H9 (cell line): ENCODE results near the gene DEFB132. TPM values are rescaled to one million over a fixed set of nuclear protein-coding genes. Genes with fewer than 3 reads are reported as not detected.

ENCODE experiments used
- DNase-seq: peaks from one replicate; pipeline ENCODE4 v3.0.0-alpha.2; 2017
- H2AFZ ChIP-seq: one replicate; pipeline ENCODE4 v1.6.1; 2013; ENCODE audit warnings: mild to moderate bottlenecking, low read length, control low read depth, moderate library complexity
- H2AK5ac ChIP-seq: 2 replicates; pipeline ENCODE4 v1.6.1; 2013; ENCODE audit warnings: low read length, control low read depth, mixed read lengths; ENCODE audit not compliant: insufficient read length
- H2BK120ac ChIP-seq: one replicate; pipeline ENCODE4 v1.6.1; 2013; ENCODE audit warnings: low read depth, mild to moderate bottlenecking, low read length, control low read depth, inconsistent platforms; ENCODE audit not compliant: poor library complexity, severe bottlenecking
- H2BK12ac ChIP-seq: 2 replicates; pipeline ENCODE4 v1.6.1; 2013; ENCODE audit warnings: low read length, control low read depth, mixed read lengths, low read depth; ENCODE audit not compliant: insufficient read length
- H2BK15ac ChIP-seq: 2 replicates; pipeline ENCODE4 v1.6.1; 2013; ENCODE audit warnings: low read depth, low read length, control low read depth
- H2BK20ac ChIP-seq: one replicate; pipeline ENCODE4 v1.6.1; 2013; ENCODE audit warnings: low read depth, mild to moderate bottlenecking, low read length, control low read depth, inconsistent platforms; ENCODE audit not compliant: poor library complexity, severe bottlenecking
- H2BK5ac ChIP-seq: 2 replicates; pipeline ENCODE4 v1.6.1; 2013; ENCODE audit warnings: low read length, control low read depth, mixed read lengths; ENCODE audit not compliant: insufficient read length
- H3K14ac ChIP-seq: 2 replicates; pipeline ENCODE4 v1.6.1; 2013; ENCODE audit warnings: low read length, control low read depth; ENCODE audit not compliant: insufficient read depth
- H3K18ac ChIP-seq: 2 replicates; pipeline ENCODE4 v1.6.1; 2013; ENCODE audit warnings: low read depth, mild to moderate bottlenecking, mixed read lengths, low read length, control low read depth; ENCODE audit not compliant: insufficient read length
- H3K23ac ChIP-seq: 2 replicates; pipeline ENCODE4 v1.6.1; 2013; ENCODE audit warnings: low read length, control low read depth, mixed read lengths, low read depth; ENCODE audit not compliant: insufficient read length
- H3K23me2 ChIP-seq: 2 replicates; pipeline ENCODE4 v1.6.1; 2013; ENCODE audit warnings: low read depth, mild to moderate bottlenecking, mixed read lengths, low read length, control low read depth; ENCODE audit not compliant: insufficient read length, poor library complexity, severe bottlenecking
- H3K27ac ChIP-seq: 2 replicates; pipeline ENCODE4 v1.5.1; 2013; ENCODE audit warnings: low read length, control low read depth, mixed read lengths, low read depth; ENCODE audit not compliant: insufficient read length
- H3K27me3 ChIP-seq: 2 replicates; pipeline ENCODE4 v1.6.1; 2013; ENCODE audit warnings: low read length, control low read depth, inconsistent platforms; ENCODE audit not compliant: insufficient read depth
- H3K4ac ChIP-seq: 2 replicates; pipeline ENCODE4 v1.6.1; 2013; ENCODE audit warnings: low read depth, mild to moderate bottlenecking, control low read depth, inconsistent platforms, low read length, moderate library complexity
- H3K4me1 ChIP-seq: 2 replicates; pipeline ENCODE4 v1.6.1; 2013; ENCODE audit warnings: low read length, control low read depth, inconsistent platforms; ENCODE audit not compliant: insufficient read depth
- H3K4me2 ChIP-seq: 2 replicates; pipeline ENCODE4 v1.6.1; 2013; ENCODE audit warnings: low read length, control low read depth, mixed read lengths; ENCODE audit not compliant: insufficient read length, insufficient read depth
- H3K56ac ChIP-seq: 2 replicates; pipeline ENCODE4 v1.6.1; 2013; ENCODE audit warnings: low read depth, mild to moderate bottlenecking, mixed read lengths, low read length, control low read depth; ENCODE audit not compliant: insufficient read length
- H3K79me1 ChIP-seq: 2 replicates; pipeline ENCODE4 v1.6.1; 2013; ENCODE audit warnings: low read depth, mild to moderate bottlenecking, moderate library complexity, low read length, control low read depth, inconsistent platforms; ENCODE audit not compliant: insufficient read depth, poor library complexity, severe bottlenecking
- H3K79me2 ChIP-seq: 2 replicates; pipeline ENCODE4 v1.6.1; 2013; ENCODE audit warnings: low read length, control low read depth, inconsistent platforms; ENCODE audit not compliant: insufficient read depth
- H3K9ac ChIP-seq: 2 replicates; pipeline ENCODE4 v1.6.1; 2013; ENCODE audit warnings: low read length, control low read depth, mixed read lengths; ENCODE audit not compliant: insufficient read length; ENCODE audit errors: extremely low read depth
- H3K9me3 ChIP-seq: one replicate; pipeline ENCODE4 v1.6.1; 2013; ENCODE audit warnings: low read depth, low read length, inconsistent platforms; ENCODE audit not compliant: control insufficient read depth
- H3T11ph ChIP-seq: one replicate; pipeline ENCODE4 v1.6.1; 2013; ENCODE audit warnings: mild to moderate bottlenecking, low read length, control low read depth, inconsistent platforms
- H4K20me1 ChIP-seq: one replicate; pipeline ENCODE4 v1.6.1; 2013; ENCODE audit not compliant: control insufficient read depth, insufficient read length, insufficient read depth
- H4K5ac ChIP-seq: 2 replicates; pipeline ENCODE4 v1.6.1; 2013; ENCODE audit warnings: low read depth, mild to moderate bottlenecking, mixed read lengths, low read length, control low read depth; ENCODE audit not compliant: insufficient read length
- H4K8ac ChIP-seq: replicated peaks from 2 replicates; pipeline ENCODE4 v1.6.1; 2013; ENCODE audit warnings: low read length, control low read depth, mixed read lengths, low read depth; ENCODE audit not compliant: insufficient read length
- H4K91ac ChIP-seq: 2 replicates; pipeline ENCODE4 v1.6.1; 2013; ENCODE audit warnings: low read depth, mild to moderate bottlenecking, moderate library complexity, mixed read lengths, low read length, control low read depth; ENCODE audit not compliant: insufficient read length
- H3K27ac Mint-ChIP-seq, 3 experiments: 2 replicates in 2 of 3; 3 replicates in 1 of 3; pipeline ENCODE4 v1.8.0; 2020 to 2021; ENCODE audit warnings: mixed read lengths in 3 of 3, mild to moderate bottlenecking in 1 of 3, moderate library complexity in 1 of 3
- H3K27me3 Mint-ChIP-seq: 2 replicates; pipeline ENCODE4 v1.8.0; 2021; ENCODE audit warnings: low read depth, mild to moderate bottlenecking, moderate library complexity, mixed read lengths
- H3K36me3 Mint-ChIP-seq, 3 experiments: 2 replicates in 2 of 3; 3 replicates in 1 of 3; pipeline ENCODE4 v1.8.0; 2020 to 2021; ENCODE audit warnings: low read depth in 3 of 3, mixed read lengths in 3 of 3; ENCODE audit not compliant: insufficient read depth in 1 of 3
- H3K4me1 Mint-ChIP-seq, 2 experiments: 2 replicates each; pipeline ENCODE4 v1.8.0; 2020; ENCODE audit warnings: mixed read lengths in 2 of 2
- H3K4me3 Mint-ChIP-seq, 2 experiments: 2 replicates in 1 of 2; 3 replicates in 1 of 2; pipeline ENCODE4 v1.8.0; 2020 to 2021; ENCODE audit warnings: mild to moderate bottlenecking in 2 of 2, mixed read lengths in 2 of 2, moderate library complexity in 1 of 2
- H3K9me3 Mint-ChIP-seq, 2 experiments: 2 replicates in 1 of 2; 3 replicates in 1 of 2; pipeline ENCODE4 v1.8.0; 2020; ENCODE audit warnings: mild to moderate bottlenecking in 2 of 2, mixed read lengths in 2 of 2, moderate library complexity in 1 of 2
- CTCF ChIP-seq: fragments of 200-600 bp; sonication (generic); conservative IDR thresholded peaks from 3 replicates; pipeline ENCODE4 v1.8.0; 2021; ENCODE audit warnings: antibody characterized with exemption, mild to moderate bottlenecking
- WGBS: extraction: QIAGEN DNeasy Blood & Tissue Kit; methylation state at CpG from one replicate; pipeline ENCODE4 v1.1.7; 2013; ENCODE audit warnings: missing lambda C conversion rate, low lambda C conversion rate, mixed read lengths; ENCODE audit not compliant: insufficient read length; ENCODE audit errors: extremely low coverage; 5-methylcytosine and 5-hydroxymethylcytosine counted together
- total RNA-seq: library from RNA; stranded (reverse); gene quantifications from 2 replicates; pipeline ENCODE4 v1.2.1, GENCODE V29; 2021

The DEFB132 gene
- total RNA-seq, 1 experiment from 2014 or later = not detected

DNA sequence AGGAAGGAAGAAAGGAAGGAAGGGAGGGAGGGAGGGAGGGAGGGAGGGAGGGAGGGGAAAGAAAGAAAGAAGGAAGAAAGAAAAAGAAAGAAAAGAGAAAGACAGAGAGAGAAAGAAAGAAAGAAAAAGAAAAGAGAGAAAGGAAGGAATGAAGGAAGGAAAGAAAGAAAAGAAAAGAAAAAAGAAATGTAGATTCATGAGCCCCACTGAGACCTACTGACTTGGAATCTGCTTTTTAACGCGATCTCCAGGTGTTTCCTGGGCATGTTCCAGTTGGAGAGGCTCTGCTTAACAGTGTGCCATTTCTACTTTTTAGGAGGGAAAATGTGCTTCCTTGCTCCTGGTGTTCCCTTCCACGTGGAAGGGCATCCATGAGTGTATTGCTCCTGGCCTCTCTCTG, 16.4 kb downstream of the DEFB132 start:
- H2BK5ac ChIP-seq = no peak overlapping the region
- H3K9me3 ChIP-seq = no peaks in the 10 kb centered on the region
- no peak overlapping the region for H3K14ac ChIP-seq
- peaks cover 2 to 3% of the 10 kb centered on the region in 2 experiments; a peak in 3 of 5 replicates for H3K9me3 Mint-ChIP-seq
- no peak overlapping the region for H3K9ac ChIP-seq
- no peak for DNase-seq
- no peak overlapping the region for H2AFZ ChIP-seq
- no peak overlapping the region for H3T11ph ChIP-seq
- H2AK5ac ChIP-seq = no peak overlapping the region
- peaks cover 5 to 7% of the 10 kb centered on the region in 2 experiments for H3K4me1 Mint-ChIP-seq
- H3K27me3 Mint-ChIP-seq = peaks cover 4% of the 10 kb centered on the region
- H3K4me1 ChIP-seq = 0 out of 2 replicates have a peak, but pooled peaks cover 4% of the 10 kb centered on the region
- H3K27ac Mint-ChIP-seq = no peak overlapping the region
- no peak overlapping the region for H2BK20ac ChIP-seq
- no peak overlapping the region for H3K4ac ChIP-seq
- no peaks in the 10 kb centered on the region for H3K79me1 ChIP-seq
- H2BK15ac ChIP-seq = no peak overlapping the region
- H3K56ac ChIP-seq = no peak overlapping the region
- WGBS = no CpG with 5 or more reads among the region's 3 CpGs
- H3K4me2 ChIP-seq = no peak overlapping the region
- H3K79me2 ChIP-seq = no peaks in the 10 kb centered on the region
- no peak overlapping the region for H4K8ac ChIP-seq
- TF ChIP-seq CTCF = no peak
- H4K20me1 ChIP-seq = no peaks in the 10 kb centered on the region
- no peaks in the 10 kb centered on the region for H3K27me3 ChIP-seq
- H3K23ac ChIP-seq = no peak overlapping the region
- H3K27ac ChIP-seq = no peak overlapping the region
- H4K5ac ChIP-seq = no peak overlapping the region
- H3K4me3 Mint-ChIP-seq = no peak overlapping the region
- H3K36me3 Mint-ChIP-seq = peaks cover 28 to 39% (median 30%) of the 10 kb centered on the region in 3 experiments; a peak in 6 of 7 replicates
- H2BK120ac ChIP-seq = no peak overlapping the region
- H3K23me2 ChIP-seq = no peaks in the 10 kb centered on the region
- H4K91ac ChIP-seq = no peak overlapping the region
- H3K18ac ChIP-seq = no peak overlapping the region
- no peak overlapping the region for H2BK12ac ChIP-seq
